SU-DHL-6 (cell line): ENCODE data around the gene HPS6.

Experiments
- EZH2phosphoT487 ChIP-seq: fragments of 200-600 bp; sonication (generic), shearing (Covaris generic); conservative IDR thresholded peaks from 2 replicates; pipeline ENCODE4 v1.6.1; 2018; ENCODE audit warnings: mild to moderate bottlenecking, antibody characterized with exemption, low read length, moderate library complexity, mixed read lengths
- TF ChIP-seq, protein P1 (sequence below): fragments of 200-600 bp; sonication (generic); IDR thresholded peaks from one replicate; pipeline ENCODE4 v1.5.1; 2017; ENCODE audit warnings: antibody characterized with exemption, mild to moderate bottlenecking, low read length, moderate library complexity; ENCODE audit not compliant: insufficient read depth, poor library complexity, severe bottlenecking

GRCh38 chr10:102101152-102101551 is 36.0 kb downstream of the HPS6 start:
- TF ChIP-seq, protein P1, sequence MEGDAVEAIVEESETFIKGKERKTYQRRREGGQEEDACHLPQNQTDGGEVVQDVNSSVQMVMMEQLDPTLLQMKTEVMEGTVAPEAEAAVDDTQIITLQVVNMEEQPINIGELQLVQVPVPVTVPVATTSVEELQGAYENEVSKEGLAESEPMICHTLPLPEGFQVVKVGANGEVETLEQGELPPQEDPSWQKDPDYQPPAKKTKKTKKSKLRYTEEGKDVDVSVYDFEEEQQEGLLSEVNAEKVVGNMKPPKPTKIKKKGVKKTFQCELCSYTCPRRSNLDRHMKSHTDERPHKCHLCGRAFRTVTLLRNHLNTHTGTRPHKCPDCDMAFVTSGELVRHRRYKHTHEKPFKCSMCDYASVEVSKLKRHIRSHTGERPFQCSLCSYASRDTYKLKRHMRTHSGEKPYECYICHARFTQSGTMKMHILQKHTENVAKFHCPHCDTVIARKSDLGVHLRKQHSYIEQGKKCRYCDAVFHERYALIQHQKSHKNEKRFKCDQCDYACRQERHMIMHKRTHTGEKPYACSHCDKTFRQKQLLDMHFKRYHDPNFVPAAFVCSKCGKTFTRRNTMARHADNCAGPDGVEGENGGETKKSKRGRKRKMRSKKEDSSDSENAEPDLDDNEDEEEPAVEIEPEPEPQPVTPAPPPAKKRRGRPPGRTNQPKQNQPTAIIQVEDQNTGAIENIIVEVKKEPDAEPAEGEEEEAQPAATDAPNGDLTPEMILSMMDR = no peak
- TF ChIP-seq EZH2phosphoT487 = no peak
